ENCODE results near the gene TP53BP2. TPM values are rescaled to one million over a fixed set of nuclear protein-coding genes. Genes with fewer than 3 reads are reported as not detected.
"Not testable (repeated sequence)": the region's sequence is repeated elsewhere in the genome, so short reads cannot be mapped to it uniquely, and the experiment has no call there.

Gene TP53BP2
- polyA plus RNA-seq, 1 donor from 2014 or later: 25.2 TPM

- not testable (repeated sequence) for H3K9me2 ChIP-seq (ENCODE audit: insufficient read depth, low read length); H3K27me3 ChIP-seq (ENCODE audit: insufficient read depth, low read depth, low read length); H3K9ac ChIP-seq (ENCODE audit: low read length); H3F3A ChIP-seq (ENCODE audit: insufficient read depth, low read length, poor library complexity, severe bottlenecking); H3K9me3 ChIP-seq (ENCODE audit: low read length); H3K36me3 ChIP-seq (ENCODE audit: insufficient read depth, low read length); H3K4me3 ChIP-seq (ENCODE audit: low read length); H4K20me1 ChIP-seq (ENCODE audit: insufficient read depth); H3K4me2 ChIP-seq (ENCODE audit: low read length); H3K79me2 ChIP-seq (replicated peaks; ENCODE audit: insufficient read depth, low read length); H2AFZ ChIP-seq (ENCODE audit: low read depth, low read length); H3K27ac ChIP-seq (ENCODE audit: low read length)
Observed at GRCh38 chr1:223740038-223740736, 105.6 kb downstream of the TP53BP2 start.

DNA sequence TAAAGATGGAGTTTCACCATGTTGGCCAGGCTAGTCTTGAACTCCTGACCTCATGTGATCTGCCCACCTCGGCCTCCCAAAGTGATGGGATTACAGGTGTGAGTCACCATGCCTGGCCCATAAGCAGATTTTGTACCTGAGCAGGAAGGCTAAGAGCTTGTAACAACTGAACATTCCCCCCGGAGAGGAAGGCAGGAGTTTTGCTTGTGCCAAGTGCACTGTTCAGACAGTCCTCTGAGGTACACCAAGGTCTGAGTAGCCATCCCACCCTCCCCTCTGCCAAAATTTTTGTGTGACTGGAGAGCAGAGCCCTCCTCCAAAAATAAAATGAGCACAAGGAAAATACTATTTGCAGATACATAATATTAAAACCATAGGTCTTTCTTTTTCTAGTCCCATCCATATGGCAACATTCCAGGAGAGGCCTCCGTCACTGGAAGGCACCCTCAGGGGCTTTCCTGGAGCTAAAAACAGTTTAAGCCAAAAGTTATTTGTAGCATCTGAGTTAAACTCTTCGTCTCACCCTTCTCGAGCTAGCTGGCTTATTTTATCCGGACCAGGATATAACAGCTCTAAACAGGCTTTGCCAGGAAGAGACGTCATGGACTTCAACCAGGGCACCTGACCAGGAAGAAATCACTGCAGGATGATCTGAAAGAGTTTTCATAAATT lies 106.2 kb downstream of the TP53BP2 start:
- Histone ChIP-seq H3K4me3 (ENCODE audit: low read length) (no peak overlapping the region), H3K9me3 (ENCODE audit: low read length) (no peaks in the 10 kb centered on the region), H3K79me2 (replicated peaks; ENCODE audit: insufficient read depth, low read length) (no peaks in the 10 kb centered on the region), H3K27ac (ENCODE audit: low read length) (no peak overlapping the region), H3F3A (ENCODE audit: insufficient read depth, low read length, poor library complexity, severe bottlenecking) (no peaks in the 10 kb centered on the region), H3K9me2 (ENCODE audit: insufficient read depth, low read length) (no peaks in the 10 kb centered on the region), H3K27me3 (ENCODE audit: insufficient read depth, low read depth, low read length) (no peaks in the 10 kb centered on the region), H3K9ac (ENCODE audit: low read length) (no peak overlapping the region), H3K36me3 (ENCODE audit: insufficient read depth, low read length) (no peaks in the 10 kb centered on the region), H2AFZ (ENCODE audit: low read depth, low read length) (no peak overlapping the region), H3K4me2 (ENCODE audit: low read length) (no peak overlapping the region), H4K20me1 (ENCODE audit: insufficient read depth) (no peaks in the 10 kb centered on the region)
- TF ChIP-seq TAF1 (IDR thresholded peaks at IDR 0.05; ENCODE audit: low read depth) (no peak), EP300 (conservative IDR thresholded peaks at IDR 0.05; ENCODE audit: poor library complexity, severe bottlenecking) (no peak), MXI1 (conservative IDR thresholded peaks at IDR 0.05; ENCODE audit: poor library complexity, severe bottlenecking) (no peak), CTCF (IDR thresholded peaks at IDR 0.05; ENCODE audit: poor library complexity, severe bottlenecking) (no peak), RAD21 (conservative IDR thresholded peaks at IDR 0.05) (no peak), SMC3 (conservative IDR thresholded peaks at IDR 0.05; ENCODE audit: poor library complexity) (no peak), EZH2 (IDR thresholded peaks at IDR 0.05; ENCODE audit: borderline replicate concordance, insufficient read depth, low read length, poor library complexity, severe bottlenecking) (no peak), POLR2AphosphoS5 (IDR thresholded peaks at IDR 0.05) (no peak), REST (IDR thresholded peaks at IDR 0.05; ENCODE audit: borderline replicate concordance) (no peak)

Data from neural cell (in vitro differentiated cells).